Measurements from ENCODE around the gene KLHDC9.

The KLHDC9 gene

DNA sequence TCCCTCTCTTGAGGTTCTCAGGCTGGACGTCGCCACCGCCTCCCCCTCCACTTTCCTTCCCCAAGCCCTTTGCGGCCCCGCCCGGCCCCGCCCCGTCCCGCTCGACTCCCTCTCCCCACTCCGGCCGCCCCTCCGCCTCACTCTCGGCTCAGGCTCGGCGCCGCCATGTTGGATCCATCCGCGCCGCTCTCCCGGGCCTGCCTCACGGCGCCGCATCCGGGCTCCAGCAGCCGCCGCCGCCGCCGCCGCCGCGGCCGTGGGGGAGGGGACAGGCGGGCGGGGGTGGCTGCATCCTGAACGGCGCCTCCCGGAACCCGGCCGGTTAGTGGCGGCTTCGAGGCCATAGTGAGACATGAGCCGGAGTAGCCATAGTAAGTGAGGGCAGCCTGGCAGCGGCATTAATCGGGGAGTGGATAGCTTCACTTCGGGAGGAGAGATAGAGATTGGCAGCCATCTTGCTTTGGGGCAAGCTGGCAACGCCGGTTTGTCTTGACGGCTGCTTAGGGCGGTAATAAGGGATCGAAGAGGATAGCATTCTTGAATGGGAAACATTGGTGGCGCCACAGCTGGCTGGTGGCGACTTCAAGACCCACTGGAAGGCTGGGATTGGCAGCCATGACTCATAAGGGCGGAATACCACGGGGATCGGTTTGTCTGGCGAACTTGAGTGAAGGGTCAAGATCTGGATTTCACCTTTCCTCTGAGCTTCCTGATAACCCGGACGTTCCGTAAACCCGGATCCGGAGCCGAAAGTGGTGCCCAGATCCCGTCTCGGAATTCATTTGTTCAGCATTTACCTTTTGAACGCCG, 34.5 kb downstream of the KLHDC9 start, which contains the start of gene DEDD:
Gene DEDD (minus strand): TSS at position 258 of the 810 bp plus-strand sequence. CDS start 8,205 bp downstream, outside the sequence.
- Histone ChIP-seq H2AK5ac (ENCODE audit: low read length, severe bottlenecking) (peak within 1 kb of the TSS; percentile 18), H2BK5ac (ENCODE audit: low read depth, low read length, poor library complexity, severe bottlenecking) (peak within 1 kb of the TSS; percentile 95), H3K23ac (ENCODE audit: low read length in 2 of 2) (peak within 1 kb of the TSS in 1 of 2 experiments; percentile 70), H3K36me3 (ENCODE audit: control insufficient read depth in 1 of 2, insufficient read depth in 2 of 2, low read depth in 1 of 2, low read length in 2 of 2) (peaks cover 10 to 30% of the 10 kb centered on the region in 2 experiments), H3K9me3 (ENCODE audit: control insufficient read depth, low read length) (no peaks in the 10 kb centered on the region), H2AFZ (ENCODE audit: low read depth, low read length) (peak within 1 kb of the TSS; percentile 64), H2BK120ac (ENCODE audit: low read depth, low read length) (peak within 1 kb of the TSS; percentile 93), H4K8ac (ENCODE audit: low read length) (peak within 1 kb of the TSS; percentile 91), H3K79me1 (replicated peaks; ENCODE audit: low read length, poor library complexity, severe bottlenecking) (peaks cover 32% of the 10 kb centered on the region), H3K9ac (ENCODE audit: low read length) (peak within 1 kb of the TSS; percentile 95), H3K4ac (ENCODE audit: low read depth in 1 of 2, low read length in 2 of 2) (peak within 1 kb of the TSS; percentile 75 to 93), H3K4me3 (ENCODE audit: insufficient read depth in 1 of 2, low read depth in 1 of 2, low read length in 2 of 2) (peak within 1 kb of the TSS; percentile 75 to 94), H2BK12ac (ENCODE audit: low read length in 2 of 2) (peak within 1 kb of the TSS; percentile 44 to 47), H3K4me2 (ENCODE audit: low read length, poor library complexity, severe bottlenecking) (peak within 1 kb of the TSS; percentile 91), H2BK15ac (ENCODE audit: low read depth, poor library complexity, severe bottlenecking) (peak within 1 kb of the TSS; percentile 85), H3K4me1 (ENCODE audit: control insufficient read depth, insufficient read depth, low read depth, low read length) (peaks cover 9% of the 10 kb centered on the region), H4K91ac (ENCODE audit: low read length) (peak within 1 kb of the TSS; percentile 62), H3K27ac (ENCODE audit: low read length, poor library complexity, severe bottlenecking) (peak within 1 kb of the TSS; percentile 88), H3K14ac (ENCODE audit: low read length in 2 of 2) (peak within 1 kb of the TSS in 1 of 2 experiments; percentile 99), H3K27me3 (ENCODE audit: control insufficient read depth in 1 of 2, insufficient read depth in 1 of 2, low read length in 2 of 2) (no peaks in the 10 kb centered on the region), H3K18ac (ENCODE audit: low read depth in 1 of 2, low read length in 2 of 2) (peak within 1 kb of the TSS; percentile 91 to 98)
- WGBS = under 1% methylated on average over 63 of the region's 68 CpGs
- DNase-seq = peak; percentile 98

DNA sequence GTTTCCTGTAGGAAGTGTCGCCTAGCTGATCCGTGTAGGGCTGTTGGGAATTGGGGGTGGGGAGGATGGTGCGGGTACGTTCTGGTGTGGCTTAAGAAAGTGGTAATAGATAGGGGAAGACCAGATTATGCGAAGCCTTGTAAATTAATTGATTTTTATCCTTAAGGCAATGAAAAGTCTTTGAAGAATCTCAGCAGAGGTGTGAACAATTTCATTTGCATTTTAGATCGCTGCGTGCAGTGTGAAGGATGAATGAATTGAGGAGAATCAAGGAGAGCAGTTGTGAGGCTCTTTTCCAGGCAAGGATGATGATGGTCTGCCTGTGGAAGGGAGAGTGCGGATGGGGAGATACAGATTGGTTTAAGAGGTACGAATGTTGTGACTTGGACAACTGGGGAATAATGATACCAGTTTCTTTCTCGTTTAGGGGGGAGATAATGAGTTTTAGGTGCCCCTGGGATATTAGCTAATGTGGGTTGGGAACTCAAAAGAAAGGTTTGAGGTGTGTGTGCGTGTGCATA, 35.1 kb downstream of the KLHDC9 start:
- no peak overlapping the region for H3K14ac ChIP-seq (ENCODE audit: low read length in 2 of 2)
- no peaks in the 10 kb centered on the region for H3K27me3 ChIP-seq (ENCODE audit: control insufficient read depth in 1 of 2, insufficient read depth in 1 of 2, low read length in 2 of 2)
- H3K18ac ChIP-seq (ENCODE audit: low read depth in 1 of 2, low read length in 2 of 2) = peak overlapping the region; percentile 91 to 98
- H3K9ac ChIP-seq (ENCODE audit: low read length) = peak overlapping the region; percentile 95
- peak overlapping the region; percentile 75 to 85 for H3K4ac ChIP-seq (ENCODE audit: low read depth in 1 of 2, low read length in 2 of 2)
- H3K23ac ChIP-seq (ENCODE audit: low read length in 2 of 2) = peak overlapping the region in 1 of 2 experiments; percentile 70
- H3K4me1 ChIP-seq (ENCODE audit: control insufficient read depth, insufficient read depth, low read depth, low read length) = peaks cover 9% of the 10 kb centered on the region
- peak overlapping the region; percentile 90 for H4K8ac ChIP-seq (ENCODE audit: low read length)
- H3K36me3 ChIP-seq (ENCODE audit: control insufficient read depth in 1 of 2, insufficient read depth in 2 of 2, low read depth in 1 of 2, low read length in 2 of 2) = peaks cover 6 to 24% of the 10 kb centered on the region in 2 experiments
- peak overlapping the region in 1 of 2 experiments; percentile 47 for H2BK12ac ChIP-seq (ENCODE audit: low read length in 2 of 2)
- peak overlapping the region; percentile 75 to 94 for H3K4me3 ChIP-seq (ENCODE audit: insufficient read depth in 1 of 2, low read depth in 1 of 2, low read length in 2 of 2)
- H2BK120ac ChIP-seq (ENCODE audit: low read depth, low read length) = no peak overlapping the region
- peaks cover 32% of the 10 kb centered on the region for H3K79me1 ChIP-seq (replicated peaks; ENCODE audit: low read length, poor library complexity, severe bottlenecking)
- no peak overlapping the region for H2AK5ac ChIP-seq (ENCODE audit: low read length, severe bottlenecking)
- peak overlapping the region; percentile 62 for H4K91ac ChIP-seq (ENCODE audit: low read length)
- WGBS = 1% methylated on average over 11 of the region's 11 CpGs
- H2BK5ac ChIP-seq (ENCODE audit: low read depth, low read length, poor library complexity, severe bottlenecking) = no peak overlapping the region
- peak overlapping the region; percentile 88 for H3K27ac ChIP-seq (ENCODE audit: low read length, poor library complexity, severe bottlenecking)
- DNase-seq = peak; percentile 64
- peak overlapping the region; percentile 64 for H2AFZ ChIP-seq (ENCODE audit: low read depth, low read length)
- H3K4me2 ChIP-seq (ENCODE audit: low read length, poor library complexity, severe bottlenecking) = peak overlapping the region; percentile 40
- H2BK15ac ChIP-seq (ENCODE audit: low read depth, poor library complexity, severe bottlenecking) = no peak overlapping the region
- H3K9me3 ChIP-seq (ENCODE audit: control insufficient read depth, low read length) = no peaks in the 10 kb centered on the region

DNA sequence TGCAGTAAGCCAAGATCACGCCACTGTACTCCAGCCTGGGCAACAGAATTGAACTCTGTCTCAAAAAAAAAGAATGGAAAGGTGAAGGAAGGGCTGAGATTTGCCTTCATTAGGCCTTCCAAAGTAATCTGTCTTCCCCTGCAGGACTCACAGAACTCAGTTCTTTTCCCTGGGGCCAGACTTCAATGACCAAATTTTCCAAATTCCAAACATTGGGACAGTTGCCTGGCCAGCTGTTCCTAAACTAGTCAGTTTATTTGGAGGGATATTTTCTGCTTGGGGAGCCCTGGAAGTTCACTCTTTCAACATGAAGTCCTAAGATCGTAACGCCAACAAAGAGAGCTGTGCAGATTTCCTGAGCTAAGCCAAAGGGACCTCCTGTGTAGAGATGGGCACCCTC, 39.7 kb downstream of the KLHDC9 start:
- Histone ChIP-seq H3K27ac (ENCODE audit: low read length, poor library complexity, severe bottlenecking) (no peak overlapping the region), H2AK5ac (ENCODE audit: low read length, severe bottlenecking) (no peak overlapping the region), H2BK15ac (ENCODE audit: low read depth, poor library complexity, severe bottlenecking) (no peak overlapping the region), H4K8ac (ENCODE audit: low read length) (no peak overlapping the region), H2BK120ac (ENCODE audit: low read depth, low read length) (no peak overlapping the region), H2BK12ac (ENCODE audit: low read length in 2 of 2) (no peak overlapping the region), H4K91ac (ENCODE audit: low read length) (no peak overlapping the region), H3K23ac (ENCODE audit: low read length in 2 of 2) (no peak overlapping the region), H3K27me3 (ENCODE audit: control insufficient read depth in 1 of 2, insufficient read depth in 1 of 2, low read length in 2 of 2) (no peaks in the 10 kb centered on the region), H3K4me2 (ENCODE audit: low read length, poor library complexity, severe bottlenecking) (no peak overlapping the region), H3K79me1 (replicated peaks; ENCODE audit: low read length, poor library complexity, severe bottlenecking) (peaks cover 30% of the 10 kb centered on the region), H3K4me3 (ENCODE audit: insufficient read depth in 1 of 2, low read depth in 1 of 2, low read length in 2 of 2) (no peak overlapping the region), H2AFZ (ENCODE audit: low read depth, low read length) (no peak overlapping the region), H3K4me1 (ENCODE audit: control insufficient read depth, insufficient read depth, low read depth, low read length) (peaks cover 7% of the 10 kb centered on the region), H3K4ac (ENCODE audit: low read depth in 1 of 2, low read length in 2 of 2) (no peak overlapping the region), H3K36me3 (ENCODE audit: control insufficient read depth in 1 of 2, insufficient read depth in 2 of 2, low read depth in 1 of 2, low read length in 2 of 2) (peaks cover 0 to 4% of the 10 kb centered on the region in 2 experiments), H3K14ac (ENCODE audit: low read length in 2 of 2) (no peak overlapping the region), H2BK5ac (ENCODE audit: low read depth, low read length, poor library complexity, severe bottlenecking) (no peak overlapping the region), H3K18ac (ENCODE audit: low read depth in 1 of 2, low read length in 2 of 2) (no peak overlapping the region), H3K9me3 (ENCODE audit: control insufficient read depth, low read length) (no peaks in the 10 kb centered on the region), H3K9ac (ENCODE audit: low read length) (no peak overlapping the region)
- WGBS = 90% methylated on average over 3 of the region's 3 CpGs
- DNase-seq = no peak

DNA sequence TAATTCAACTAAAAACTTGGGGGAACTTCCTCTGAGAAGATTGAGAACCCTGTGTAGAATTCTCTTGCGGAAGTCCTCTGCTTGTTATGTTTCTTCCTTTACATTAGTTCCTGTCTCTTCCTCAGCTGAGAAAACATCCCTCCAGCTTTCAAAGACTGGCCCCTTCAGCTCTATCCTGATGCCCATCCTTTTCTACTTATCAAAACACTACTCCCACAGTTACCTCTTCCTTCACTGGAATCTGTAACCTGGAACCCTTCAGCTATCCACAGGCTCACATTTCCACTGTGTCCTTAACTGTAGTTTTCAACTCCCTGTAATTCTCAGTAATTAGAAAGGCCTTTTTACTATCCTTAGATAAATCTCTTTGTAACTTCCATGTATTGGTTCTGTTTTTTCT, 40.3 kb downstream of the KLHDC9 start:
- H4K91ac ChIP-seq (ENCODE audit: low read length) = no peak overlapping the region
- H2AK5ac ChIP-seq (ENCODE audit: low read length, severe bottlenecking) = no peak overlapping the region
- no peak overlapping the region for H3K4me3 ChIP-seq (ENCODE audit: insufficient read depth in 1 of 2, low read depth in 1 of 2, low read length in 2 of 2)
- H3K36me3 ChIP-seq (ENCODE audit: control insufficient read depth in 1 of 2, insufficient read depth in 2 of 2, low read depth in 1 of 2, low read length in 2 of 2) = peaks cover 0 to 4% of the 10 kb centered on the region in 2 experiments
- DNase-seq = no peak
- peaks cover 7% of the 10 kb centered on the region for H3K4me1 ChIP-seq (ENCODE audit: control insufficient read depth, insufficient read depth, low read depth, low read length)
- no peak overlapping the region for H2BK5ac ChIP-seq (ENCODE audit: low read depth, low read length, poor library complexity, severe bottlenecking)
- no peak overlapping the region for H4K8ac ChIP-seq (ENCODE audit: low read length)
- no peak overlapping the region for H2BK120ac ChIP-seq (ENCODE audit: low read depth, low read length)
- no peak overlapping the region for H2BK12ac ChIP-seq (ENCODE audit: low read length in 2 of 2)
- WGBS = 100% methylated on average over 1 of the region's 1 CpG
- no peak overlapping the region for H2AFZ ChIP-seq (ENCODE audit: low read depth, low read length)
- H3K18ac ChIP-seq (ENCODE audit: low read depth in 1 of 2, low read length in 2 of 2) = no peak overlapping the region
- no peak overlapping the region for H3K14ac ChIP-seq (ENCODE audit: low read length in 2 of 2)
- peaks cover 30% of the 10 kb centered on the region for H3K79me1 ChIP-seq (replicated peaks; ENCODE audit: low read length, poor library complexity, severe bottlenecking)
- H3K9ac ChIP-seq (ENCODE audit: low read length) = no peak overlapping the region
- no peaks in the 10 kb centered on the region for H3K27me3 ChIP-seq (ENCODE audit: control insufficient read depth in 1 of 2, insufficient read depth in 1 of 2, low read length in 2 of 2)
- no peak overlapping the region for H3K4me2 ChIP-seq (ENCODE audit: low read length, poor library complexity, severe bottlenecking)
- H3K4ac ChIP-seq (ENCODE audit: low read depth in 1 of 2, low read length in 2 of 2) = no peak overlapping the region
- H3K23ac ChIP-seq (ENCODE audit: low read length in 2 of 2) = no peak overlapping the region
- H2BK15ac ChIP-seq (ENCODE audit: low read depth, poor library complexity, severe bottlenecking) = no peak overlapping the region
- H3K9me3 ChIP-seq (ENCODE audit: control insufficient read depth, low read length) = no peaks in the 10 kb centered on the region
- H3K27ac ChIP-seq (ENCODE audit: low read length, poor library complexity, severe bottlenecking) = no peak overlapping the region
